Measurements from ENCODE around the gene IL17RC.

The IL17RC gene

GRCh38 chr3:9933561-9934234 lies 16.8 kb downstream of the IL17RC start, which contains the start of gene CRELD1:
CRELD1 (plus strand) TSS chr3:9933834; CDS start chr3:9934439, 605 bp downstream.
- TF ChIP-seq CTCF (IDR thresholded peaks at IDR 0.05): no peak

GRCh38 chr3:9934235-9934621 lies 17.3 kb downstream of the IL17RC start:
- TF ChIP-seq CTCF (IDR thresholded peaks at IDR 0.05): 0 out of 2 replicates have a peak, but pooled peaks have one; percentile 13

GRCh38 chr3:9934993-9935392 lies 18.1 kb downstream of the IL17RC start:
- no peak for TF ChIP-seq CTCF (IDR thresholded peaks at IDR 0.05)

- TF ChIP-seq CTCF (IDR thresholded peaks at IDR 0.05): no peak
Observed at GRCh38 chr3:9935966-9936510, 19.1 kb downstream of the IL17RC start.

- TF ChIP-seq CTCF (IDR thresholded peaks at IDR 0.05): no peak
Observed at GRCh38 chr3:9937486-9938238, 20.8 kb downstream of the IL17RC start.

GRCh38 chr3:9938966-9939365 lies 22.1 kb downstream of the IL17RC start:
- no peak for TF ChIP-seq CTCF (IDR thresholded peaks at IDR 0.05)

GRCh38 chr3:9940746-9941145 lies 23.8 kb downstream of the IL17RC start:
- TF ChIP-seq CTCF (IDR thresholded peaks at IDR 0.05): no peak
